Smooth muscle cell (in vitro differentiated cells): ENCODE results near the gene CRYGA. TPM values are rescaled to one million over a fixed set of nuclear protein-coding genes. Genes with fewer than 3 reads are reported as not detected.

Experiments
- DNase-seq: peaks from one replicate; lab custom pipeline; 2025; ENCODE audit not compliant: unreplicated experiment; lab: John Stamatoyannopoulos, UW
- H2AFZ ChIP-seq: fragments of 200-600 bp; sonication (generic); 2 replicates; pipeline ENCODE4 v1.6.0; 2016; ENCODE audit warnings: antibody characterized with exemption, low read depth, mild to moderate bottlenecking
- H3F3A ChIP-seq: fragments of 200-600 bp; sonication (generic); 2 replicates; pipeline ENCODE4 v1.6.0; 2017; ENCODE audit warnings: antibody characterized with exemption, low read depth
- H3K27ac ChIP-seq: fragments of 200-600 bp; sonication (generic); 2 replicates; pipeline ENCODE4 v1.5.1; 2016; ENCODE audit warnings: low read depth, mild to moderate bottlenecking
- H3K27me3 ChIP-seq: fragments of 200-600 bp; sonication (generic); 2 replicates; pipeline ENCODE4 v1.6.1; 2016; ENCODE audit warnings: low read depth, mild to moderate bottlenecking
- H3K36me3 ChIP-seq: fragments of 200-600 bp; sonication (generic); 2 replicates; pipeline ENCODE4 v1.5.1; 2016; ENCODE audit warnings: low read depth
- H3K4me1 ChIP-seq: fragments of 200-600 bp; sonication (generic); 2 replicates; pipeline ENCODE4 v1.5.1; 2016; ENCODE audit warnings: low read depth
- H3K4me2 ChIP-seq: fragments of 200-600 bp; sonication (generic); 2 replicates; pipeline ENCODE4 v1.6.0; 2016; ENCODE audit warnings: mild to moderate bottlenecking
- H3K4me3 ChIP-seq: fragments of 200-600 bp; sonication (generic); 2 replicates; pipeline ENCODE4 v1.5.1; 2016; ENCODE audit warnings: mild to moderate bottlenecking
- H3K79me2 ChIP-seq: fragments of 200-600 bp; sonication (generic); 2 replicates; pipeline ENCODE4 v1.6.0; 2016; ENCODE audit warnings: low read depth, mild to moderate bottlenecking
- H3K9ac ChIP-seq: fragments of 200-600 bp; sonication (generic); 2 replicates; pipeline ENCODE4 v1.6.0; 2016; ENCODE audit warnings: low read depth
- H3K9me3 ChIP-seq: fragments of 200-600 bp; sonication (generic); replicated peaks from 2 replicates; pipeline ENCODE4 v1.5.1; 2016; ENCODE audit warnings: low read depth
- H4K20me1 ChIP-seq: fragments of 200-600 bp; sonication (generic); 2 replicates; pipeline ENCODE4 v1.6.0; 2016; ENCODE audit warnings: low read depth
- WGBS: methylation state at CpG from one replicate; pipeline ENCODE4 v1.1.7; 2016; ENCODE audit warnings: low lambda C conversion rate; 5-methylcytosine and 5-hydroxymethylcytosine counted together
- polyA plus RNA-seq: library from polyadenylated mRNA; unstranded; fragments of >200 nt; fragmentation: Nextera tagmentation; extraction: Ambion mirVana; gene quantifications from 2 replicates; pipeline ENCODE4 v1.2.1, GENCODE V29; 2016
- total RNA-seq: library from RNA; depleted of rRNA; stranded (reverse); fragments of >200 nt; gene quantifications from 2 replicates; pipeline ENCODE4 v1.2.3, GENCODE V29; 2014
- TF ChIP-seq, protein P1 (sequence below): fragments of 200-600 bp; sonication (generic); IDR thresholded peaks from 2 replicates; pipeline ENCODE4 v1.5.1; 2017; ENCODE audit warnings: borderline replicate concordance, mild to moderate bottlenecking, antibody characterized with exemption; ENCODE audit not compliant: insufficient read depth, poor library complexity, severe bottlenecking

CRYGA gene
- total and polyA plus RNA-seq, 2 experiments from 2014 or later = not detected

DNA sequence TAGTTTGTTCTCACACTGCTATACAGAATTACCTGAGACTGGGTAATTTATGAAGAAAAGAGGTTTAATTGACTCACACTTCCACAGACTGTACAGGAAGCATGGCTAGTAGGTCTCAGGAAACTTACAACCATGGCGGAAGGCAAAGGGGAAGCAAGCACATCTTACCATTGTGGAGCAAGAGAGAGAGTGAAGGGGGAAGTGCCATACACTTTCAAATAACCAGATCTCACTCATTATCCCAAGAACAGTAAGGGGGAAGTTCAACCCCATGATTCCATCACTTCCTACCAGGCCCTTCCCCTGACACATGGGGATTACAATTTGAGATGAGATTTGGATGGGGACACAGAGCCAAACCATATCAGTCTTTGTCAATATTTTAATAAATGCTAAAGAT lies 12.4 kb downstream of the CRYGA start:
- 95% methylated on average over 1 of the region's 1 CpG for WGBS
- Histone ChIP-seq H3K4me3 (no peak overlapping the region), H3K27ac (no peak overlapping the region), H3F3A (no peaks in the 10 kb centered on the region), H3K4me2 (no peak overlapping the region), H3K4me1 (no peaks in the 10 kb centered on the region), H2AFZ (no peak overlapping the region), H3K36me3 (no peaks in the 10 kb centered on the region), H3K9me3 (no peaks in the 10 kb centered on the region), H3K79me2 (no peaks in the 10 kb centered on the region), H3K9ac (no peak overlapping the region), H3K27me3 (no peaks in the 10 kb centered on the region), H4K20me1 (no peaks in the 10 kb centered on the region)
- DNase-seq = no peak
- TF ChIP-seq, protein P1, sequence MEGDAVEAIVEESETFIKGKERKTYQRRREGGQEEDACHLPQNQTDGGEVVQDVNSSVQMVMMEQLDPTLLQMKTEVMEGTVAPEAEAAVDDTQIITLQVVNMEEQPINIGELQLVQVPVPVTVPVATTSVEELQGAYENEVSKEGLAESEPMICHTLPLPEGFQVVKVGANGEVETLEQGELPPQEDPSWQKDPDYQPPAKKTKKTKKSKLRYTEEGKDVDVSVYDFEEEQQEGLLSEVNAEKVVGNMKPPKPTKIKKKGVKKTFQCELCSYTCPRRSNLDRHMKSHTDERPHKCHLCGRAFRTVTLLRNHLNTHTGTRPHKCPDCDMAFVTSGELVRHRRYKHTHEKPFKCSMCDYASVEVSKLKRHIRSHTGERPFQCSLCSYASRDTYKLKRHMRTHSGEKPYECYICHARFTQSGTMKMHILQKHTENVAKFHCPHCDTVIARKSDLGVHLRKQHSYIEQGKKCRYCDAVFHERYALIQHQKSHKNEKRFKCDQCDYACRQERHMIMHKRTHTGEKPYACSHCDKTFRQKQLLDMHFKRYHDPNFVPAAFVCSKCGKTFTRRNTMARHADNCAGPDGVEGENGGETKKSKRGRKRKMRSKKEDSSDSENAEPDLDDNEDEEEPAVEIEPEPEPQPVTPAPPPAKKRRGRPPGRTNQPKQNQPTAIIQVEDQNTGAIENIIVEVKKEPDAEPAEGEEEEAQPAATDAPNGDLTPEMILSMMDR = no peak

GRCh38 chr2:208150094-208150493 lies 13.3 kb downstream of the CRYGA start:
- H3K9ac ChIP-seq = no peak overlapping the region
- no peak for DNase-seq
- no peak overlapping the region for H3K4me2 ChIP-seq

DNA sequence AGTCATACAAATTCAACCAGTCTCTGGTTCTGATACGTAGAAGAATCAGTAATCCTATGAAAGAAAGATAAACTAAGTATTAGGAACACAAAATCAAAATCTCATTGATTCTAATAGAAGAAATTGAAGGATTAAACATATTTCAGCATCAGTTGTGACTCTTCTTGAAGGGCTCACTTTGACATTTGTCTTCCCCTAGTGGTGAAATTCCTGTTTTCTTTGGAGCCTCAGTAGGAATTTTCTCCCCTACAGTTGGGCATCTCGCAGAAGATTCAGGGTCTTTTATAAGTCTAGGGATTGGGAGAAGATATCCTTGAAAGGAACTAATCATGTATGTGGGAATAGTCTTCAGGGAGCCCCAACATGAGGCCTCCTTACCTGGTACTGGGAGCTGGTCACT lies 14.6 kb downstream of the CRYGA start:
- WGBS = 75% methylated on average over 2 of the region's 2 CpGs

More at GRCh38 chr2:208150094-208150493, 13.3 kb downstream of the CRYGA start:
- no peaks in the 10 kb centered on the region for H3K4me1 ChIP-seq
- H3K79me2 ChIP-seq = no peaks in the 10 kb centered on the region
- H3K27me3 ChIP-seq = no peaks in the 10 kb centered on the region
- H2AFZ ChIP-seq = no peak overlapping the region
- TF ChIP-seq, protein P1 = no peak
- no peak overlapping the region for H3K27ac ChIP-seq
- no peaks in the 10 kb centered on the region for H3K36me3 ChIP-seq
- no peaks in the 10 kb centered on the region for H3K9me3 ChIP-seq
- H3K4me3 ChIP-seq = no peak overlapping the region
- no peaks in the 10 kb centered on the region for H4K20me1 ChIP-seq
- no peaks in the 10 kb centered on the region for H3F3A ChIP-seq

GRCh38 chr2:208147759-208148158 lies 15.6 kb downstream of the CRYGA start:
- Histone ChIP-seq H3K79me2 (no peaks in the 10 kb centered on the region), H3K27me3 (no peaks in the 10 kb centered on the region), H3K9ac (no peak overlapping the region), H3K4me3 (no peak overlapping the region), H4K20me1 (no peaks in the 10 kb centered on the region), H3K4me1 (no peaks in the 10 kb centered on the region), H3K4me2 (no peak overlapping the region), H3K27ac (no peak overlapping the region), H3F3A (no peaks in the 10 kb centered on the region), H3K36me3 (no peaks in the 10 kb centered on the region), H3K9me3 (no peaks in the 10 kb centered on the region), H2AFZ (no peak overlapping the region)
- 77% methylated on average over 3 of the region's 3 CpGs for WGBS
- DNase-seq = no peak
- TF ChIP-seq, protein P1 = no peak

More for the DNA sequence above, 14.6 kb downstream of the CRYGA start:
- Histone ChIP-seq H3K36me3 (no peaks in the 10 kb centered on the region), H3K27me3 (no peaks in the 10 kb centered on the region), H4K20me1 (no peaks in the 10 kb centered on the region), H3K27ac (no peak overlapping the region), H3K4me3 (no peak overlapping the region), H3K4me2 (no peak overlapping the region), H2AFZ (no peak overlapping the region), H3K79me2 (no peaks in the 10 kb centered on the region), H3K9me3 (no peaks in the 10 kb centered on the region), H3F3A (no peaks in the 10 kb centered on the region), H3K4me1 (no peaks in the 10 kb centered on the region), H3K9ac (no peak overlapping the region)
- TF ChIP-seq, protein P1 = peak; percentile 6
- no peak for DNase-seq
